Ascending aorta (tissue), 2 donors: ENCODE measurements around the gene SMYD1. TPM values are rescaled to one million over a fixed set of nuclear protein-coding genes. Genes with fewer than 3 reads are reported as not detected.

Experiments used
- DNase-seq, 2 donors: peaks; one replicate each; pipeline ENCODE4 v3.0.0-alpha.2; 2019; ENCODE audit warnings: low spot score in 2 of 2
- H3K27ac ChIP-seq, 2 donors: fragments of 200-600 bp; sonication (generic); one replicate each; pipeline ENCODE4 v1.5.1; 2016 to 2017; ENCODE audit warnings: mild to moderate bottlenecking in 1 of 2
- H3K27me3 ChIP-seq: fragments of 200-600 bp; sonication (generic); one replicate; pipeline ENCODE4 v1.5.1; 2017
- H3K36me3 ChIP-seq, 2 donors: fragments of 200-600 bp; sonication (generic); one replicate each; pipeline ENCODE4 v1.5.1; 2016
- H3K4me1 ChIP-seq, 2 donors: fragments of 200-600 bp; sonication (generic); one replicate each; pipeline ENCODE4 v1.5.1; 2016 to 2017; ENCODE audit warnings: mild to moderate bottlenecking in 1 of 2
- H3K4me3 ChIP-seq, 2 donors: fragments of 200-600 bp; sonication (generic); one replicate each; pipeline ENCODE4 v1.5.1; 2016 to 2017; ENCODE audit warnings: mild to moderate bottlenecking in 1 of 2
- H3K9me3 ChIP-seq, 2 donors: fragments of 200-600 bp; sonication (generic); one replicate each; pipeline ENCODE4 v1.5.1; 2016
- intact Hi-C: fragments of 100-400 bp; cut with DNase I; formaldehyde crosslinking; loops from one replicate; pipeline ENCODE4 v1.15.1; 2023
- total RNA-seq: library from RNA; depleted of rRNA; stranded (reverse); fragments of >200 nt; gene quantifications from one replicate; pipeline ENCODE4 v1.1.0, GENCODE V29; 2016
- TF ChIP-seq, protein P1 (sequence below), 3 experiments: fragments of 200-600 bp in 2 of 3; fragments of 450-650 bp in 1 of 3; sonication (generic) in 2 of 3; IDR thresholded peaks; one replicate each; pipeline ENCODE4 v1.5.1; 2016 to 2019; ENCODE audit warnings: antibody characterized with exemption in 3 of 3, mild to moderate bottlenecking in 1 of 3, moderate library complexity in 1 of 3

SMYD1 gene
- total RNA-seq, 1 donor from 2014 or later, result not detected

DNA sequence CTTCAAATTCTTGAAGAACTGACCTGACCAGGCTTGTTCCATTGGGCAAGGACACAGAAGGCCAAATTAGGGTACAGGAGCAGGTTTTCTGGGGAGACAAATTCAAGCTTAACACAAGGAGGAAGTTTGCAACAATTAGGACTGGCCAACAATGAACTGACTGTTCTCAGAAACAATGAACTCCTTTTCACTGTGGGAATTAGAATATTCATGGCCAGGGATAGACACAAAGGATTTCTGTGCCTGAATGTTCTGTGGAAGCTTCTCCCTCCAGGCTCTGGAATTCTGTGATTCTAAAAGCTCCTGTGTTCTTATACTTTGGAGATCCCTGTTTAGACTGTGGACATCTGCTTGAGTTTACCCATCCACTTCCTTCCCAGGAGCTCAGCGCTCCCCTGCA lies 15.2 kb downstream of the SMYD1 start:
- Histone ChIP-seq H3K4me1 (no peaks in the 10 kb centered on the region), H3K27ac (no peak overlapping the region), H3K27me3 (no peaks in the 10 kb centered on the region), H3K9me3 (no peaks in the 10 kb centered on the region), H3K36me3 (no peaks in the 10 kb centered on the region), H3K4me3 (no peak overlapping the region)
- intact Hi-C loops, result no loop called here
- DNase-seq, result no peak
- TF ChIP-seq, protein P1, sequence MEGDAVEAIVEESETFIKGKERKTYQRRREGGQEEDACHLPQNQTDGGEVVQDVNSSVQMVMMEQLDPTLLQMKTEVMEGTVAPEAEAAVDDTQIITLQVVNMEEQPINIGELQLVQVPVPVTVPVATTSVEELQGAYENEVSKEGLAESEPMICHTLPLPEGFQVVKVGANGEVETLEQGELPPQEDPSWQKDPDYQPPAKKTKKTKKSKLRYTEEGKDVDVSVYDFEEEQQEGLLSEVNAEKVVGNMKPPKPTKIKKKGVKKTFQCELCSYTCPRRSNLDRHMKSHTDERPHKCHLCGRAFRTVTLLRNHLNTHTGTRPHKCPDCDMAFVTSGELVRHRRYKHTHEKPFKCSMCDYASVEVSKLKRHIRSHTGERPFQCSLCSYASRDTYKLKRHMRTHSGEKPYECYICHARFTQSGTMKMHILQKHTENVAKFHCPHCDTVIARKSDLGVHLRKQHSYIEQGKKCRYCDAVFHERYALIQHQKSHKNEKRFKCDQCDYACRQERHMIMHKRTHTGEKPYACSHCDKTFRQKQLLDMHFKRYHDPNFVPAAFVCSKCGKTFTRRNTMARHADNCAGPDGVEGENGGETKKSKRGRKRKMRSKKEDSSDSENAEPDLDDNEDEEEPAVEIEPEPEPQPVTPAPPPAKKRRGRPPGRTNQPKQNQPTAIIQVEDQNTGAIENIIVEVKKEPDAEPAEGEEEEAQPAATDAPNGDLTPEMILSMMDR (IDR thresholded peaks at IDR 0.05), result no peak

DNA sequence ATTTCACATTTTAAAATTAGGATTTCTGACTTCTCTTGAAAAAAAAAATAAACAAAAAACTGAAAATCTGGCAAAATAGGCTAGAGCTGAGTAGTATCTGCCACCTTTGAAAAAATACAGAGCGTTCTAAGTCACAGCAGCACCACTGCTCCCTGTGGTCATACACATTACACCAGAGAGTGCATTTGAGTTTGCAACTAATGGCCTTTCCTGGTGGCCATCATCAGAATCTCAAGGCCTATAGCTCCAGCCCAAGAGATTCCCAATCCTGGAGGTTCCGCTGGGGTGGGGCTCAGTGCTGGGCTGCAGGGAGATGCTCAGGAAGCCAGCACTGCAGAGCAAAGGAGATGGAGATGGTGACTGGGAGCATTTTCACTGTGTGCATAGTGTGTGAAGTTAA lies 17.5 kb downstream of the SMYD1 start:
- H3K27me3 ChIP-seq, result no peaks in the 10 kb centered on the region
- no peak overlapping the region for H3K4me3 ChIP-seq
- TF ChIP-seq, protein P1 (IDR thresholded peaks at IDR 0.05), result no peak
- no peaks in the 10 kb centered on the region for H3K36me3 ChIP-seq
- H3K27ac ChIP-seq, result no peak overlapping the region
- H3K9me3 ChIP-seq, result no peaks in the 10 kb centered on the region
- H3K4me1 ChIP-seq, result no peaks in the 10 kb centered on the region
- intact Hi-C loops, result no loop called here
- DNase-seq, result no peak

DNA sequence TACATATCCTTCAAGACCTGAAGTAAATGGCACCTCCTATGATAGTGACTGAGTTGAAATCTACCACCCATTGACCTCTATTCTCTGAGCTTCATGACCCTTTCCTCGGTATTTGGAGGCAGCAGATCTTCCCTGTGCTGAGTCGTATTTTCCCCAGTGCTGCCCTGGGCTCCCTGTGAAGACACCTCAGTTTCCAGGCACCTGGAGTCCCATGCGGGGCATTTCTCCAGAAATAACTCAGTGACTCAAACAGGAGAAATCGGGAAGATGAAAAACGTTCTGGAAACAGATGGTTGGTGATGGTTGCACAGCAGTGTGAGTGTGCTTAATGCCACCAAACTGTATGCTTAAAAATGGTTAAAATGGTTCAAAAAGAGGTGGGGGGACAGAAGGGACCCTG lies 18.0 kb downstream of the SMYD1 start:
- no peaks in the 10 kb centered on the region for H3K4me1 ChIP-seq
- no peak for DNase-seq
- H3K27ac ChIP-seq, result no peak overlapping the region
- no peak overlapping the region for H3K4me3 ChIP-seq
- intact Hi-C loops, result no loop called here
- TF ChIP-seq, protein P1 (IDR thresholded peaks at IDR 0.05), result no peak
- no peaks in the 10 kb centered on the region for H3K9me3 ChIP-seq
- no peaks in the 10 kb centered on the region for H3K27me3 ChIP-seq
- H3K36me3 ChIP-seq, result no peaks in the 10 kb centered on the region

DNA sequence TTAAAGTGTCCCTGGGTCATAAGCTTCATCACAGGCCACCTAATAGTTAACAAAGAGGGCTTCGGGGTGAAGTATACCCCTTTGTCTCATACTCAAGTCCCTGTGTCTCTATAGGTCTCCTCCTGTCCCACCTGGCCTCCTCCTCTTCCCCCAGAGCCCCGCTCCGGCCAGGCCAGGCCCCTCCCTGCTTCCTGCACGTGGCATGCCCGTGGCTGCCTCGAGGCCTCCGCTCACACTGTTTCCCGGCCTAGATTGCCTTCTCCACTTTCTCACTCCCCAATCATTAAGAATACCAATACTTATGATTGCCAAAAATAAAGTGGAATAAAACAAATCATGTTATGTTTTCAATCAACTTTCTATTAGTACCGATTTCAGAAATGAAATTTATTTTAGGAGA lies 18.8 kb downstream of the SMYD1 start:
- intact Hi-C loops, result no loop called here
- H3K27ac ChIP-seq, result no peak overlapping the region
- no peaks in the 10 kb centered on the region for H3K4me1 ChIP-seq
- no peaks in the 10 kb centered on the region for H3K36me3 ChIP-seq
- H3K4me3 ChIP-seq, result no peak overlapping the region
- H3K27me3 ChIP-seq, result no peaks in the 10 kb centered on the region
- no peak for DNase-seq
- TF ChIP-seq, protein P1 (IDR thresholded peaks at IDR 0.05), result no peak
- no peaks in the 10 kb centered on the region for H3K9me3 ChIP-seq

DNA sequence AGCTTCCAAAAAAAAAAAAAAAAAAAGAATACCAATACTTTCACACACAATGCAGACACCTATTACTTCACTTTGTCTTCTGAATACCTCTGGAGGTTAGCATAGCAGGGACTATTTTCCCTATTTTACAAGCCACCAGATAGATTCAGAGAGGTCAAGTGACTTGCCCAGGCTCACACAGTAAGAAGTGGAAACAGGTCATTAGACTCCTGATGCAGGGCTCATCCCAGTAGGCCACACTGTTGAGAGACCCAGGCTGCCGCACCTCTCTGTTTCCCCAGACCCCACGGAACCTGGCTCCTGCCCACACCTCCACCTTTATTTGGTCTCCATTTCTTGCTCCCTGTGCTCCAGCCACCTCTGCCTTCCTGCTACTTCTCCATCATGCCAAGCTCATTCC lies 19.4 kb downstream of the SMYD1 start:
- no peaks in the 10 kb centered on the region for H3K27me3 ChIP-seq
- H3K27ac ChIP-seq, result no peak overlapping the region
- no peak overlapping the region for H3K4me3 ChIP-seq
- no peak for DNase-seq
- H3K9me3 ChIP-seq, result no peaks in the 10 kb centered on the region
- H3K36me3 ChIP-seq, result no peaks in the 10 kb centered on the region
- TF ChIP-seq, protein P1 (IDR thresholded peaks at IDR 0.05), result no peak
- no peaks in the 10 kb centered on the region for H3K4me1 ChIP-seq
- intact Hi-C loops, result no loop called here

DNA sequence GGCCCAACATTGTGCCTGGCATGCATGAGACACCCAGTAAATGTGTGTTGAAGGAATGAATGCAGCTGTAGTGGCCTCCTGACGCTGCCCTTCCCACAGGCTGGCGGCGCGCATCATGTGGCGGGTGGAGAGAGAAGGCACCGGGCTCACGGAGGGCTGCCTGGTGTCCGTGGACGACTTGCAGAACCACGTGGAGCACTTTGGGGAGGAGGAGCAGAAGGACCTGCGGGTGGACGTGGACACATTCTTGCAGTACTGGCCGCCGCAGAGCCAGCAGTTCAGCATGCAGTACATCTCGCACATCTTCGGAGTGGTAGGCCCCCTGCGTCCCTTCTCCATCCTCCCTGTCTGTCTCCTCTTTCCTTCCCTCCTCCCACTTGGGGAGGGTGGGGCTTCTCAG lies 20.1 kb downstream of the SMYD1 start:
- intact Hi-C loops, result no loop called here
- Histone ChIP-seq H3K27ac (no peak overlapping the region), H3K27me3 (no peaks in the 10 kb centered on the region), H3K4me3 (no peak overlapping the region), H3K36me3 (no peaks in the 10 kb centered on the region), H3K4me1 (no peaks in the 10 kb centered on the region), H3K9me3 (no peaks in the 10 kb centered on the region)
- DNase-seq, result no peak
- TF ChIP-seq, protein P1 (IDR thresholded peaks at IDR 0.05), result no peak
